ENCODE data around the gene GCHFR. TPM values are rescaled to one million over a fixed set of nuclear protein-coding genes. Genes with fewer than 3 reads are reported as not detected.

Gene GCHFR
- total RNA-seq, 4 donors from 2014 or later: 81.7 to 286 (median 136) TPM

DNA sequence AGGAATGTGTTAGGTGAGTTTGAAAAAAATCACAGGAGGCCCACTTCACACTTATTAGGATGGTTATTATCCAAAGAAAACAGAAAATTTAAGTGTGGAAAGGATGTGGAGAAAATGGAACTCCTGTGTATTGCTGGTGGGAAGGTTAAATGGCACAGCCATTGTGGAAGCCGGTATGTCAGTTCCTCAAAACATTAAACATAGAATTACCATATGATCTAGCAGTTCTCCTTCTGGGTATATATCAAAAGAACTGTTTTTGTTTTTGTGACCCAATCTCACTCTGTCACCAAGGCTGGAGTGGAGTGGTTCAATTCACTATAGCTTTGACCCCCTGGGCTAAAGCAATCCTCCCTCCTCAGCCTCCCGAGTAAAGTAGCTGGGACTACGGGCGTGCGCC is 32.6 kb downstream of the GCHFR start:
- Histone ChIP-seq H3K27ac (no peak overlapping the region), H3K27me3 (no peaks in the 10 kb centered on the region), H3K4me1 (peaks cover 0 to 25% (median 2%) of the 10 kb centered on the region in 4 donors), H3K4me3 (no peak overlapping the region), H3K9me3 (no peaks in the 10 kb centered on the region), H3K36me3 (peaks cover 0 to 5% (median 0%) of the 10 kb centered on the region in 3 donors)
- TF ChIP-seq POLR2A (IDR thresholded peaks at IDR 0.05): no peak
- TF ChIP-seq, protein P1, sequence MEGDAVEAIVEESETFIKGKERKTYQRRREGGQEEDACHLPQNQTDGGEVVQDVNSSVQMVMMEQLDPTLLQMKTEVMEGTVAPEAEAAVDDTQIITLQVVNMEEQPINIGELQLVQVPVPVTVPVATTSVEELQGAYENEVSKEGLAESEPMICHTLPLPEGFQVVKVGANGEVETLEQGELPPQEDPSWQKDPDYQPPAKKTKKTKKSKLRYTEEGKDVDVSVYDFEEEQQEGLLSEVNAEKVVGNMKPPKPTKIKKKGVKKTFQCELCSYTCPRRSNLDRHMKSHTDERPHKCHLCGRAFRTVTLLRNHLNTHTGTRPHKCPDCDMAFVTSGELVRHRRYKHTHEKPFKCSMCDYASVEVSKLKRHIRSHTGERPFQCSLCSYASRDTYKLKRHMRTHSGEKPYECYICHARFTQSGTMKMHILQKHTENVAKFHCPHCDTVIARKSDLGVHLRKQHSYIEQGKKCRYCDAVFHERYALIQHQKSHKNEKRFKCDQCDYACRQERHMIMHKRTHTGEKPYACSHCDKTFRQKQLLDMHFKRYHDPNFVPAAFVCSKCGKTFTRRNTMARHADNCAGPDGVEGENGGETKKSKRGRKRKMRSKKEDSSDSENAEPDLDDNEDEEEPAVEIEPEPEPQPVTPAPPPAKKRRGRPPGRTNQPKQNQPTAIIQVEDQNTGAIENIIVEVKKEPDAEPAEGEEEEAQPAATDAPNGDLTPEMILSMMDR (IDR thresholded peaks at IDR 0.05): no peak
- no peak for DNase-seq

DNA sequence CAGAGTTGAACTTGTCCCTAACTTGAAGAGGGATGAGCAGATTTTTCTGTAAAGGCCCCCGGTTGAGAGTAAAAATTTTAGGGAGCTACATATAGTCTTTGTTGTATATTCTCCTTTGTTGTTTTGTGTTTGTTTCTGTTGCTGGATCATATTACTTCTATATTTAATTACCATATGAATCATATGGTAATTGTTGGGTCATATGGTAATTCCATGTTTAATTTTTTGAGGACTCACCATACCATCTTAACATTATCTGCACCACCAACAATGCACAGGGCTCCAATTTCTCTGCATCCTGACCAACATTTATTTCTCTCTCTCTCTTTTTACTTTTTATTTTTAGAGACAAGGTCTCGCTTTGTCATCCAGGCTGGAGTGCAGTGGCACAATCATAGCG is 35.7 kb downstream of the GCHFR start:
- no peak for TF ChIP-seq POLR2A (IDR thresholded peaks at IDR 0.05)
- TF ChIP-seq, protein P1 (IDR thresholded peaks at IDR 0.05): no peak
- H3K4me1 ChIP-seq: peaks cover 0 to 32% (median 2%) of the 10 kb centered on the region in 4 donors

DNA sequence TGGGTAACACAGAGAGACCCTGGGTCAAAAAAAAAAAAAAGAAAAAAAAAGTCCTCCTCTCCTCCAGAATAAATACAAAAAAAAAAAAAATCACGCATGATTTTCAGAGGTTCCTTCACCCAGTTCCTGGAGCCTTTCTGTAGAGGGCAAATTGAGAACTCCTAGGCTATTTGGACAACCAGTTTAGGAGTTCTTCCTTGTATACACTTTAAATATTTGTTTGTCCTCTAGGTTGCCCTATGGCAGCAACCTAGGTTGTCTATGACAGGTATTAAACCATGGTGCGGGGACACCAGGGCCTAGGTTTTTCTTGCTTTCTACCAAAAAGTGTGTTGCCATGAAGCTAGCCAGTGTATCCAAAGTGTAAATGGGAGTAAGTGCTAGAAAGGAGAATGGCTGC is 39.2 kb downstream of the GCHFR start:
- Histone ChIP-seq H3K36me3 (peaks cover 0 to 5% (median 0%) of the 10 kb centered on the region in 3 donors), H3K27ac (no peak overlapping the region), H3K9me3 (no peaks in the 10 kb centered on the region), H3K4me3 (no peak overlapping the region), H3K27me3 (no peaks in the 10 kb centered on the region), H3K4me1 (peaks cover 0 to 38% (median 7%) of the 10 kb centered on the region in 4 donors)
- no peak for DNase-seq
- TF ChIP-seq, protein P1 (IDR thresholded peaks at IDR 0.05): no peak
- no peak for TF ChIP-seq POLR2A (IDR thresholded peaks at IDR 0.05)

More for the DNA sequence above, 35.7 kb downstream of the GCHFR start:
- Histone ChIP-seq H3K9me3 (no peaks in the 10 kb centered on the region), H3K4me3 (no peak overlapping the region), H3K27ac (no peak overlapping the region), H3K27me3 (no peaks in the 10 kb centered on the region), H3K36me3 (peaks cover 0 to 5% (median 0%) of the 10 kb centered on the region in 3 donors)
- DNase-seq: no peak

DNA sequence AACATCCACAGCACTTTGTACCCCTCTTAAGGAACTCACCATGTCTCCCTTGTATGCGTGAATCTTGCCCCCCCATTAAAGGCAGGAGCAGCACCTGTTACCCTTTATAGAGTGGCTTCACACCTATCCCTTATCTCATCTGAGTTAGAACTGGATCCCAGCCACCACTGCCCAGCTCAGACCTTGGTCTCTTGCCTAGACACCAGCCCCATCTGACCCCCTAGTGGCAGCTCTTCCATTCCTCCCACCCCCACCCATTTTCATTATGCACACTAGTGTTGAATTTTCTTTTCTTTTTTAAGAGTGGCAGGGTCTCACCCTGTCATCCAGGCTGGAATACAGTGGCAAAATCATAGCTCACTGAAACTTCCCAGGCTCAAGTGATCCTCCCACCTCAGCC is 39.8 kb downstream of the GCHFR start:
- Histone ChIP-seq H3K4me1 (peaks cover 0 to 40% (median 10%) of the 10 kb centered on the region in 4 donors), H3K9me3 (no peaks in the 10 kb centered on the region), H3K36me3 (peaks cover 0 to 5% (median 0%) of the 10 kb centered on the region in 3 donors), H3K27me3 (no peaks in the 10 kb centered on the region), H3K27ac (no peak overlapping the region), H3K4me3 (no peak overlapping the region)
- DNase-seq: no peak
- no peak for TF ChIP-seq POLR2A (IDR thresholded peaks at IDR 0.05)
- TF ChIP-seq, protein P1 (IDR thresholded peaks at IDR 0.05): peak in 1 of 6 experiments; percentile 9

DNA sequence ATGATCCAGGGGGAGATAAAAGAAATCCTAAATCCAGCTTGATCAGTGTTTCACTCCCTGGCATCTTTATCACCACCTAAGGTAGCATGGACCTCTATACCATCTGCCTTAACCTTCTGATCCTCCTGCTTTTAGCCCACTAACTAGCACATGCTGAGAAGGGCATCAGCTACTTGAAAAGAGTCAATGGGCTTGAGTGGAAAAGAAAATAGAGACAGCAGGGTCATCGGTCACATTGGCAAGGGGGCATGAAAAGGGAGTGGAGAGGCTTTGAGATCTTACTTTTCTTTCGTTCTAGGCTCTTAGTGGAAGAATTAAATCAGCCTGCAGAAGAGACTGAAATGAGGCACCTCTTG is 42.8 kb downstream of the GCHFR start:
- peaks cover 0 to 15% (median 0%) of the 10 kb centered on the region in 3 donors for H3K36me3 ChIP-seq

More for the DNA sequence above, 42.8 kb downstream of the GCHFR start:
- peaks cover 0 to 46% (median 11%) of the 10 kb centered on the region in 4 donors for H3K4me1 ChIP-seq
- peak overlapping the region; percentile 70 to 94 (median 90) for H3K4me3 ChIP-seq
- TF ChIP-seq POLR2A (IDR thresholded peaks at IDR 0.05): no peak
- TF ChIP-seq, protein P1 (IDR thresholded peaks at IDR 0.05): no peak
- H3K27ac ChIP-seq: peak overlapping the region; percentile 91 to 97 (median 96)
- H3K9me3 ChIP-seq: no peaks in the 10 kb centered on the region
- H3K27me3 ChIP-seq: no peaks in the 10 kb centered on the region
- no peak for DNase-seq

All from Peyer's patch (tissue), 4 donors.